ENCODE results near the gene TSPAN6.

Gene TSPAN6

DNA sequence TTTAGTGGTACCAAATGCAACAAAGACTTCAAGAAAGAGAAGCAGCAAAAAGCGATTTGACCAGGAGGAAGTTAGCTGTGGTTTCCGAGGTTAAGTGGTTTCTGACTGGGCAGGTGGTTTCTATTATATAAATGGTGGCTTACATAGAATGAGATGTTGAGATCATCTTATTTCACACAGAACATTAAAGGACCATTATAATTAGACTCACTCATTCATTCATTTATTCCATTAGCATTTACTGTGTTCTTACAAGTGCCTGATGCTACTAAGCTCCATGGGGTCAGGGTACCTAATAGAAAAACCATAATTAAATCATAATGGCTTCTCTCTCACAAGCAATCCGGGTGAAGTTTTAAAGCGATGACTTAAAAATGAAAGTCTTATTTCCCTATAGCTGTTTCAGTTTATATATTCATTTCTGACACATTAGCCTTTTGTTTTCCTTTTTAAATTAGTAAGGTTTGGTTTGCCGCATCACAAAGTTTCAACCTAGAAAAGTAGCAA is 10.6 kb downstream of the TSPAN6 start:
- TF ChIP-seq, protein P1, sequence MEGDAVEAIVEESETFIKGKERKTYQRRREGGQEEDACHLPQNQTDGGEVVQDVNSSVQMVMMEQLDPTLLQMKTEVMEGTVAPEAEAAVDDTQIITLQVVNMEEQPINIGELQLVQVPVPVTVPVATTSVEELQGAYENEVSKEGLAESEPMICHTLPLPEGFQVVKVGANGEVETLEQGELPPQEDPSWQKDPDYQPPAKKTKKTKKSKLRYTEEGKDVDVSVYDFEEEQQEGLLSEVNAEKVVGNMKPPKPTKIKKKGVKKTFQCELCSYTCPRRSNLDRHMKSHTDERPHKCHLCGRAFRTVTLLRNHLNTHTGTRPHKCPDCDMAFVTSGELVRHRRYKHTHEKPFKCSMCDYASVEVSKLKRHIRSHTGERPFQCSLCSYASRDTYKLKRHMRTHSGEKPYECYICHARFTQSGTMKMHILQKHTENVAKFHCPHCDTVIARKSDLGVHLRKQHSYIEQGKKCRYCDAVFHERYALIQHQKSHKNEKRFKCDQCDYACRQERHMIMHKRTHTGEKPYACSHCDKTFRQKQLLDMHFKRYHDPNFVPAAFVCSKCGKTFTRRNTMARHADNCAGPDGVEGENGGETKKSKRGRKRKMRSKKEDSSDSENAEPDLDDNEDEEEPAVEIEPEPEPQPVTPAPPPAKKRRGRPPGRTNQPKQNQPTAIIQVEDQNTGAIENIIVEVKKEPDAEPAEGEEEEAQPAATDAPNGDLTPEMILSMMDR (conservative IDR thresholded peaks at IDR 0.05) = no peak
- no peak overlapping the region for H3K27ac ChIP-seq

DNA sequence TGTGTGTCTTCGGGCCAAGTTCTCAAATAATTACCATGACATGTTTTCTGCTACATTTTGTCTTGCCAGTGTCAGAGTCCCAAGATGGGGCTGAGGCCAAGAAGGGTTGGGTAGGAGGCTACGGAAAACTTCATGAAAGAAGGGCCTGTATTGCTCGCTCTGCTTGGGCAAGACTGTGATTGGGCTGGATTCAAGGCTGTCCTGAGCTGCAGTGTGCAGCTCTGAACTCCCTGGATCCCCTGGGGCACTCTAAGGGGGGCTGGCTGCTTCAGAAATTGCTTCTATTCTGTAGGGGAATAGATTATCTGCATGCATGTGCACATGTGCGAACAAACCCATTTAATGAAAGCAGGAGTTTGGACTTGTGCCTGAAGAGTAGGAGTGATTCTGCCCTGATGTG is 13.6 kb downstream of the TSPAN6 start:
- TF ChIP-seq, protein P1 (conservative IDR thresholded peaks at IDR 0.05) = no peak
- H3K27ac ChIP-seq = no peak overlapping the region

GRCh38 chrX:100615005-100615404 is 21.6 kb downstream of the TSPAN6 start:
- TF ChIP-seq, protein P1 (conservative IDR thresholded peaks at IDR 0.05) = peak; percentile 61

DNA sequence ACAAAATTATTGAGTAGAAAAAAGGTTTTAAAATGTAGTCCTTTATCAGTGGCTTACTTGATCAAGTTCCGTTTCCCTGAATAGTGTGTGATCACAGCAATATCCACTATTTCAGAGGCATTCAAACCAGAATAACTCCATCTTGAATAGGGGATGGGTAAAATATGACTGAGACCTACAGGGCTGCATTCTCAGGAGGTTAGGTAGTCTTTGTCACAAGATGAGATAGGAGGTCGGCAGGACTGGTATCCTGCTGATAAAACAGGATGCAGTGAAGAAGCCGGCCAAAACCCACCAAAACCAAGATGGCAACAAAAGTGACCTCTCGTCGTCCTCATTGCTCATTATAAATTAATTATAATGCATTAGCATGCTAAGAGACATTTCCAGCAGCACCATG is 24.7 kb downstream of the TSPAN6 start:
- TF ChIP-seq, protein P1 (conservative IDR thresholded peaks at IDR 0.05) = no peak
- no peak overlapping the region for H3K27ac ChIP-seq

More at GRCh38 chrX:100615005-100615404, 21.6 kb downstream of the TSPAN6 start:
- H3K27ac ChIP-seq = no peak overlapping the region

DNA sequence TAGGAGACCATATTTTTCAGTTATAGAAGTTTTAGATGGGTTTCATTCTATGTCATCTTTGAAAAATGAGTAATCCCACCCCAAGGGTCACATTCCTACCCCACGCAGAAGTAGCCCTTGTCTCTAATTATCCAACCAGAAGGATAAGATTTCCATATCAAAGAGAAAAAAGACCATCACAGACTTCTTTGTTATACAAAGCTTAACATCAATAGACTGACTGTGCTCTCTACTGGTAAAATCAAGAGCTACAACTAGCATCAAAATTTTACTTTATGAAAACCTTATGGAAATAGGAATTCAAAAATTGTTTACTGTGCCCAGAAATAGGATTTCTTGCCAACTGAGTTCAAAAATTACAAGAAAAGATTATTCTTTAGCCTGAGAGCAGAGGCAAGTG is 27.0 kb downstream of the TSPAN6 start:
- H3K27ac ChIP-seq = no peak overlapping the region
- TF ChIP-seq, protein P1 (conservative IDR thresholded peaks at IDR 0.05) = peak; percentile 27

GRCh38 chrX:100606753-100607152 is 29.9 kb downstream of the TSPAN6 start:
- TF ChIP-seq, protein P1 (conservative IDR thresholded peaks at IDR 0.05) = no peak
- no peak overlapping the region for H3K27ac ChIP-seq

DNA sequence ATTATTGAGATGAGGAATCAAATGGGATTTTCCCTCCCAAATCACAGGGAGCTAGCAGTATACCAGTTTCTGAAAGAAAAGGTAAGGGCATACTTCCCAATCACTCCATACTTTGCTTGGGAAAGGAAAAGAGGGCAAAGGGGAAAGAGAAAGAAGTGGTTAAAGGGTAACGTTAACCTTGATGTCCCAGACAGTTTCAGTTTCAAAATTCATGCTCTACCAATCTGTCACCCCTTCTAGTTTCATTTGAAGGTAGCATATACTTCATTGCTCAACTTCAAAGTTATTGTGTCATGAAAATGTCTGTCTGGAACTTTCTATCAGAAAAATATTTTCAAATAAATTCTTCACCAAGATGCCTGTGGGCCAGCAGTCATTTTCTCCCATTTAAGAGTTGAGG is 35.8 kb downstream of the TSPAN6 start:
- TF ChIP-seq, protein P1 (conservative IDR thresholded peaks at IDR 0.05) = no peak
- H3K27ac ChIP-seq = no peak overlapping the region
